Limb (tissue), 2 donors: ENCODE measurements around the gene TRIM24.
A peak's percentile ranks its signal among the peaks of the same experiment; 100 is the strongest.
"Not testable (repeated sequence)": the region's sequence is repeated elsewhere in the genome, so short reads cannot be mapped to it uniquely, and the experiment has no call there.

ENCODE experiments used
- DNase-seq, 2 donors: peaks; one replicate each; pipeline ENCODE4 v3.0.0-alpha.2; 2016; ENCODE audit errors: extremely low spot score in 2 of 2

TRIM24 gene

DNA sequence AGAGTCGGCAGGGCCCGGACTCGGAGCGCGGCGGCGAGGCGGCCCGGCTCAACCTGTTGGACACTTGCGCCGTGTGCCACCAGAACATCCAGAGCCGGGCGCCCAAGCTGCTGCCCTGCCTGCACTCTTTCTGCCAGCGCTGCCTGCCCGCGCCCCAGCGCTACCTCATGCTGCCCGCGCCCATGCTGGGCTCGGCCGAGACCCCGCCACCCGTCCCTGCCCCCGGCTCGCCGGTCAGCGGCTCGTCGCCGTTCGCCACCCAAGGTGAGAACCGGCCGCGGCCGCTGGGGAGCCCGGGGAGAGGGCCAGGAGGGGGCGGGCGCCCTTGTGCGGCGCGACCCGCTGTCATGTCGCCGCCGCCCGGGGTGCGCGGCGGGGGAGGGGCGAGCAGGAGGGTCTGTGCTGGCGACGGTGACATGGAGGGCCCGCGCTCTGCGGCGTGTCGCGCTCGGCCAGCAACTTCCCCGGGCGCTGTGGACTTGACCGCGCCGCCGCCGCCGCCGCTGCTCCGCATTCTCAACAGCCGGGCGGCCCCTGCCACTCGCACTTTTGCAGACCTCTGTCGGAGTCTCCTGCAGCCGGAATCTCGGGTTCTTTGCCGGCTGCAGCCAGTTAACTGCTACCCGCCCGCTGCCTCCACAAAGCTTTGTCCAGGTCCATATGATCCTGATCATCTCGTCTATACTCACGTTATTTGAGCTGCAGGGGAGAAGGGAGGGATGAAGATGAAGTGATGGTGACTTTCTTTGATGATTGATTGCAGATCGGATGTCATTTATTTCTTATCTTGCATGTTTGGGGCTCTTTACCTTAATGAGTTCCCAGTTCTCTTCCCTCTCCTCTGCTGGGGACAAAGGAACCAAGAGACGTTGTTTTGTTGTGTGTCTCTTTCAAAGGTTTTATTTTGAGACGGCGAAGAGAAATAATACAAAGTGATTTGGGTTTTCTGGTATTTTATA is 869 bp downstream of the TRIM24 start:
- DNase-seq, result peak; percentile 55 to 80

DNA sequence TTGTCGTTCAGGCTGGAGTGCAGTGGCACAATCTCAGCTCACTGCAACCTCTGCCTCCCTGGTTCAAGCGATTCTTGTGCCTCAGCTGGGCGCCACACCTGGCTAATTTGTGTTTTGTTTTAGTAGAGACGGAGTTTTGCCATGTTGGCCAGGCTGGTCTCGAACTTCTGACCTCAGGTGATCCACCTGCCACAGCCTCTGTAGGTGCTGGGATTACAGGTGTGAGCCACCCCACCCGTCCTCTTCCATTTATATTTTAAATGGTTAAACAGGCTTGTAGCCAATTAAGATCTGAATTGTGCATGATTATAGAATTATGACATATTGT is 3.2 kb downstream of the TRIM24 start:
- not testable (repeated sequence) for DNase-seq

DNA sequence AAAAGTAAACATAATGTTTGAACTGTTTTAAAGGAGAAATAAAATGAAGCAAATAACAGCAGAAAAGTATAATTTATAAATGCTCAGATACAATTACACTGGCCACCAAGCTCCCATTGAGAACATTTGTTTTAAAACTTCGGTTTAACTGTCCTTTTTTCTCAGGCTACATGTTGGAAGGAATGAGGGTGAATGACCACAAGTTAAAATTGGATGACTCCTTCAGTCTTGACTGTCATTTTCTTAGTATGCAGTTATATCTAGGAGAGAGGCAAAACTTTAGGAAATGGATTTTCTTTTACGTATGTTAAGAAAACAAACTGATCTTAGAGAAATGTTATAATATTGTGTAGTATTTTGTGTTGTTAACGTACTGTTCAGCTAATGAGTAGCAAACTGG is 5.0 kb downstream of the TRIM24 start:
- no peak for DNase-seq

DNA sequence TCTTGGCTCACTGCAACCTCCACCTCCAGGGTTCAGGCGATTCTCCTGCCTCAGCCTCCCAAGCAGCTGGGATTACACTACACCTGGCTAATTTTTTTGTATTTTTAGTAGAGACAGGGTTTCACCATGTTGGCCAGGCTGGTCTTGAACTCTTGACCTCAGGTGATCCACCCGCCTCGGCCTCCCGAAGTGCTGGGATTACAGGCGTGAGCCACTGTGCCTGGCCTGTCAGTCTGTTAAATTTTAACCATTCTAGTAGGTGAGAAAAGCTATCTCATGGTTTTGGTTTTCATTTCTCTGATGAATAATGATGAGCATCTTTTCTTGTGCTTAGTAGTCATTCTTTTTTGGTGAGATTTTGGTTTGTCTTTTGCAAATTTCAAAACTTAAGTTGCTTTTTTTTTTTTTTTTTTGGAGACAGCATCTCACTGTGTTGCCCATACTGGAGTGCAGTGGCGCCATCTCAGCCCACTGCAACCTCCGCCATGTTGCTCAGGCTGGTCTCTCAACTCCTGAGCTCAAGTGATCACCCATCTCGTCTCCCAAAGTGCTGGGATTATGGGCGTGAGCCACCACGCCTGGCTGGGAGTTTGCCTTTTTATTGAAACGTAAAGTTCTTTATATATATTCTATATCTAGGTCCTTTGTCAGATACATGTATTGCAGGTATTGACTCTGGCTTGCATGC is 6.2 kb downstream of the TRIM24 start:
- not testable (repeated sequence) for DNase-seq

DNA sequence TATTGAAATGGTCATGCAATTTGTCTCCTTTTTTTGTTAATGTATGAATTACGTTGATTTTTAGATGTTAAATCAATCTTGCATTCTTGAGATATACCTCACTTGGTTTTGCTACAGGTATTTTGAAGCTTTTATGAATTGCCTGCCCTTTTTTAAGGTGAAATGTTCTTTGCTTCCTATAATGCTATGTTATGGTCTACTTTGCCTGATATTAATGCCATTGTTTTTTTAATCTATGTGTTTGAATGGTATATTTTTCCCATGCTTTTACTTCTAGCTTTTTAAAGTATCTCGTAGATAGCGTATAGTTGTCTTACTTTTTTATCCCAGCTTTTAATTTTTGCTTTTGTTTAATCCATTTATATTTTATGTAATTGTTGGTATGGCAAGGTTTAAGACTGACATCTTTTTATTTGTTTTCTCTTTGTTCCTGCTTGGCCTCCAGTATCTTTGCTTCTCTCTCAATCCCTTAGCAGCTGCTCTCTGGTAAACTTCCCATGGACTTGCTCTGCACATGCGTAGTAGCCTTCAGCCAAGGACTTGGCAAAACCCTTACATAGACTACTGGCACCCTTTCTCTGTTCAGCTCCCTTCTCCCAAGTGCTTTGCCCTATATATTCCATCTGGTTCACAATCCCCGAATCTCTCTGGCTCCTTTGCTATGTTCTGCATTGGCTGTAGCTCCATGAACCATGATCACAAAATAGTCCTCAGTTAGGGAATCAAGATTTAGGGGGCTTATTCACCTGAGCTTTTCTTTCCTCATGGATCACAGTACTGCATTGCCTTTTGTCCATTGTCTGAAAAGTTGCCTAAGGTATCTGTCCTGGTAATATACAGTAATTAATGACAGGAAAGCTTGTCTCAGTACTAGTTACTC is 8.4 kb downstream of the TRIM24 start:
- DNase-seq, result no peak

DNA sequence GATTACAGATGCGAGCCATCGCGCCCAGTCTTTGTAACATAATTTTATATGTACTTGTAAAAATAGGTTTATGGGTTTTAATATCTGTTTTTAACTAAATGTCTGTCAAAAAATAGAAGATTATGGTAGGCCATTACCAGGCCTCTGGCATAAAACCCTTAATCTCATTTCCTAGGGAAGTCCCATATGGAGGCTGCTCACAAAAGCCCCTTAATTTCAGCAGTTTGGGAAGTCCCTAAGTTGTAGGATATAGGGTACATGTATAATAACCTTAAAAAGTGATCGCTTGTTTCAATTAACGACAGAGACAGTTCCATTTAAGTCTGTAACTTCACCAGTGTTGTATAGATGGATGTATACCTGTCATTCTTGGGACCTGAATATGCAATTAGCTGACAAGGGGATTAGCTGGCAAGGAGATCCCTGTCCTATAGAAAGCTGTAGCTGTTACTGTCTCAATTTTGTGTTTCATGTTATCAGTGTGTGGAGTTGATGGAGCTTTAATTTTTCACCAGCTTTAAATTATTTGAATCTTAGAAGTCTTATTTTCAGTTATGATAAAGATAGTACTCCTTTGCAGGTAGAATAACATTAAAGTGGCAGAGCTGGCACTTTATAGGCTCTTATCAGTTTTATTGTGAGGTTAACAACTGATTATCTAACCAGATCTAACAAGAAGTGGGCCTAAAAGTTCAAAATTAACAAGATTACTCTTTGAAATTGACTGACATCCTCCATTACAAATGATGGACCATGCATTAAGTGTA is 10.5 kb downstream of the TRIM24 start:
- no peak for DNase-seq

DNA sequence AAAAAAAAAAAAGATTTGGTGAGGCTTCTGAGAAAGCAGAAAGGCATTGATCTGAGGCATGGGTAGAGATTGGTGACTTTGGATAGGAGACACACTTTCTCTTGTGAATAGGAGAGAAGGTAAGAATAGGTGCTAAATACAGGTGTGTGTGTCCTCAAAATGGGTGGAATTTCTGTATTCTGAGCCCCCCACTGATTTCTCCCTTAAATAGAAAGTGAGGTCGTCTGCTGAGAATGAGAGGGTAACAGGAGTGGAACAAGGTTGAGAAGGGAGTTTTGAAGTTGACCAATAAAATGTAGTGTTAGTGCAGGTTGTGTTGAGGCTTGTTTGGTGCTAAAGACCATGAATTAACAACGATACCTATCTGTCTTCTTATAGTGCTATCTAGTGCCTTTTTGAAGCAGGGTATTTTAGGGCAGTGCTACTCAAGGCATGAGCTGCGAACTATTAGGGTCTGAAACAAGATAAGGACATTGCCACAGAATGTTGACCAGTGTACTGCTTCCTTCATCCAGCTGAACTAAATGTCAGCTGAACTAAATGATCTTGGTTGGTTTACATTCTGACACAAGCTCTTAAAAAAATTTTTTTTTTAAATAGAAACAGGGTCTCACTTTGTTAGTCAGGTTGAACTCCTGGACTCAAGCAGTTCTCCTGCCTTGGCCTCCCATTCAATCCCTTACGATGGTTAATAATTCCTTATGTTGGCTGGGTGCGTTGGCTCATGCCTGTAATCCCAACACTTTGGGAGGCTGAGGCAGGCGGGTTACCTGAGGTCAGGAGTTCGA is 12.4 kb downstream of the TRIM24 start:
- DNase-seq, result no peak

DNA sequence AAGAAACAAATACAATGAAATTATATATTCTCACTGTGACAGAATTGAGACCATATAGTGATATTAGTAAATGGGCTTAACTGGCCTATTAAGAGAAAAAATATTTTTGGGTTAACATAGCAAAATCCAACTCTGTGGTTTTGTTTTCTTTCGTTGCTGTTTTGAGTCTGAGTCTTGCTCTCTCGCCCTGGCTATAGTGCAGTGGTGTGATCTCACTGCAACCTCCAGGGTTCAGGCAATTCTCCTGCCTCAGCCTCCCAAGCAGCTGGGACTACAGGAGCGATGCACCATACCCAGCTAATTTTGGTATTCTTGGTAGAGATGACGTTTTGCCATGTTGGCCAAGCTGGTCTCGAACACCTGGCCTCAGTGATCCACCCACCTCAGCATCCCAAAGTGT is 15.3 kb downstream of the TRIM24 start:
- DNase-seq, result no peak

DNA sequence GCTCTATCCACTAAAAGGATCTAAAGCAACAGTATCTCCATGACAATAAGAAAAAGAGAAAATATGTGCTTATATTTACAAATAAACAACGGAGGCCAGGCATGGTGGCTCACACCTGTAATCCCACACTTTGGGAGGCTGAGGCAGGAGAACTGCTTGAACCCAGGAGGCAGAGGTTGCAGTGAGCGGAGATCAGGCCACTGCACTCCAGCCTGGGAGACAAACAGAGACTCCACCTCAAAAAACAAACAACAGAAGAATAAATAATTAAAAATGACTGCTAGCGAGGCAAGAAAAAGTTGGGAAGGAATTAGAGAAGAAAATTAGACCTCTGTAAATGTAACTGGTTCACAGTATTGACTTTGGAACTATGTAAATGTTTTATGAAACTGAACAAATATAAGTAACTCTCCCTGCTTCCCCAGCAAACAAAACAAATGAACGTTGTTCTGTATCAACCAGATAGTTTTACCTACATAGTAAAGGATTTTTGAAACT is 17.1 kb downstream of the TRIM24 start:
- DNase-seq, result no peak

DNA sequence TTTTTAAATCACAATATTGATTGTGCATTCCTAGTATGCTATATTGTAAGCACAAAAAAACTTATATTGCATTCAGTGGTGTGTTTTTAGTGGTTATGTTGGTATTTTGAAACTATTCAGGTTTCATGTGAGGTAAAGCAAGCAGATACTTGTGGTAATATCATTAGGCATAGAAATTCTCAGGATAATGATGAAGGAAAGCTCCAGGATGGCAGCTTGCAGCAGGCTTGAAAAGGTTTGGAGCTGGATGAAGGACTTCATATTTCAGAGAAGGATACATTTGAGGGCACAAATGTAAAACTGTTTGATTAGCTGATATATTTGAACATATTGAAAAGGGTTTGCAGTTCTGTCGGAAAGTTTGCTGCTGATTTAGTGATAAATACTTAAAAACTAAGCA is 17.5 kb downstream of the TRIM24 start:
- no peak for DNase-seq

DNA sequence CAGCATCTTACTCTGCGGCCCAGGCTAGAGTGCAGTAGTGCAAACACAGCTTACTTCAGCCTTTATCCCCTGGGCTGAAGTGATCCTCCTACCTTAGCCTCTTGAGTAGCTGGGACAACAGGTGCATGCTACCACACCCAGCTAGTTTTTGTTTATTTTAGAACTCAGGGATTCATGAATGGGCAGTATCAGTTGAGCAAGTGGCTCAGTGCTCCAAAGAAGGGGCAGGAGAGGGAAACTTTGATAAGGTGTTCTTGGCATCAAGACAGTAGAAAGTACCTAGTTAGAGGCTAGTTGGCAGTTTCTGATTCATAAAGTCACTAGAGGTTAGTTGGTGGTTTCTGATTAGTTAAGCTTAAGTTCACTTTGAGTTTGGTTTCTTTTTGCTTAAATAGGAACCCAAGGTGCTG is 18.4 kb downstream of the TRIM24 start:
- no peak for DNase-seq

DNA sequence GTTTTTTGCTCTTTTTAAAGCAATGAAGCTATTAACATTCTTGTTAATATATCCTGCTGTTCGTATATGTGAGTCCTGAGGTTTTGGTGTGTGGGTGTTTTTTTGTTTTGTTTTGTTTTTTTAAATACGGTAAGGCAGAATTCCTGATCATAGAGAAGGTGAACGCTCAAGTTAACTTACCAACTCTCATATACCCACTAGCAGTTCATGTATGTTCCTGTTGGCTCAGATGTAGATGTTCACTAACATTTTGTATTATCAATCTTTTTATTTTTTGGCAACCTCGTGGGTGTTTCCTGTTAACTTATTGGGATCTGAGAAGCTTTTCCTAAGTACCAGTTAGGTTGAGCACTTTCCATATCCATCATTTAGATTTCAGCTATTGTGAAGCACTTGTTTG is 20.5 kb downstream of the TRIM24 start:
- DNase-seq, result no peak

DNA sequence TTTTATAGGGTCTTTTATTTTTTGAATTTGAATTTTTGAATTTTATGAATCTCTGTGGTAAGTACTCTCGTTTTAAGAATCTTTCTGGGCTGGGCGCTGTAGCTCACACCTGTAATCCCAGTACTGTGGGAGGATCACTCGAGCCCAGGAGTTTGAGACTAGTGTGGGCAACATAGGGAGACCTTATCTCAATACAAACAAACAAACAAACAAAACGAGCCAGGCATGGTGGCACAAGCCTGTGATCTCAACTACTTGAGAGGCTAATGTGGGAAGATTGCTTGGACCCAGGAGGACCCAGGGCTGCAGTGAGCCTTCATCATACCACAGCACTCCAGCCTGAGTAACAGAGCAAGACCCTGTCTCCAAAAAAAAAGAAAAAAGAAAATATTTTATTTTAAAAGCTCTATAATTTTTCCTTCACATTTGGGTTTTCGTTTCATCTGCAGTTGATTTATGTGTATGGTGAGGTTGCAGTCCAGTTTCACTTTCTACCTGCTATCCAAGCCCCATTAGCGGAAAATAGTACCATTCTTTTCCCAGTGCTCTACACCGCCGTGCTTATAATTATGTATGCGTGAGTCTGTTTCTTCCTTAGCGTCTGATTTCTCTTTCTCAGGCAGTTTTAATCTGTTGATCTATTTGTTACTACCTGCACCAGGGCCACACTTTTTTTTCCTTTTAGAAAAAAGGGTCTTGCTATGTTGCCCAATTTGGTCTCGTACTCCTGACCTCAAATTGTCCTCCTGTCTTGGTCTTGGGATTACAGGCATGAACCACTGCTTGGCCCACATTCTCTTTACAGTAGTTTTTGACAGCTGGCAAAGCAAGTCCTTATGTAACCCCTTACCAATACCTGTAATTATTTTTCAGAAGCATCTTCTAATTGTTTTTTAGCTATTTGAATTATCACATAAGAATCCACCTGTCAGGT is 21.7 kb downstream of the TRIM24 start:
- no peak for DNase-seq

DNA sequence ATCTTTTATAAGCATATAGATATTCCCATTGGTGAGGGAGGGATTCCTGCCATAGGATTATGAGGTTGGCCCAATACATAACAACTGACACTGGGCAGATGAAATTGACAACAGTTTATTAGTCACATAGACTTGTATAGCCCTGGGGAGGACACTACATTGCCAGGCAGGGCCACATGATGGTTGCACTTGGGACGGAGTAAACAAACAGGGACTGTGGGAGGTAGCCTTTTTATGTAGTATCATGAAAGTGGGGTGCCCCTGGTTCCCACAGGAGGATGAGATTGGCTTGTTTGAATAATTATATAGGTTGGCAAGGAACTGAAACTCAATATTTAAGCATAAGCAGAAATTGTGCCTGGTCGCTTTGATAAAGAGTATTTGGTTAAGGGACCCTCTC is 23.5 kb downstream of the TRIM24 start:
- no peak for DNase-seq

DNA sequence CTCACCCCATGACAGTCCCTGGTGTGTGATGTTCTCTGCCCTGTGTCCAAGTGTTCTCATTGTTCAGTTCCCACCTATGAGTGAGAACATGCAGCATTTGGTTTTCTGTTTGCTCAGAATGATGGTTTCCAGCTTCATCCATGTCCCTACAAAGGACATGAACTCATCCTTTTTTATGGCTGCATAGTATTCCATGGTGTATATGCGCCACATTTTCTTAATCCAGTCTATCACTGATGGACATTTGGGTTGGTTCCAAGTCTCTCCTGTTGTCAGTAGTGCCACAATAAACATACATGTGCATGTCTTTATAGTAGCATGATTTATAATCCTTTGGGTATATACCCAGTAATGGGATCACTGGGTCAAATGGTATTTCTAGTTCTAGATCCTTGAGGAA is 25.4 kb downstream of the TRIM24 start:
- not testable (repeated sequence) for DNase-seq

DNA sequence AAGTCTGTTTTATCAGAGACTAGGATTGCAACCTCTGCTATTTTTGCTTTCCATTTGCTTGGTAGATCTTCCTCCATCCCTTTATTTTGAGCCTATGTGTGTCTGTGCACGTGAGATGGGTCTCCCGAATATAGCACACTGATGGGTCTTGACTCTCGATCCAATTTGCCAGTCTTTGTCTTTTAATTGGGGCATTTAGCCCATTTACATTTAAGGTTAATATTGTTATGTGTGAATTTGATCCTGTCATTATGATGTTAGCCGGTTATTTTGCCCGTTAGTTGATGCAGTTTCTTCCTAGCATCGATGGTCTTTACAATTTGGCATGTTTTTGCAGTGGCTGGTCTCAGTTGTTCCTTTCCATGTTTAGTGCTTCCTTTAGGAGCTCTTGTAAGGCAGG is 29.1 kb downstream of the TRIM24 start:
- DNase-seq, result not testable (repeated sequence)

DNA sequence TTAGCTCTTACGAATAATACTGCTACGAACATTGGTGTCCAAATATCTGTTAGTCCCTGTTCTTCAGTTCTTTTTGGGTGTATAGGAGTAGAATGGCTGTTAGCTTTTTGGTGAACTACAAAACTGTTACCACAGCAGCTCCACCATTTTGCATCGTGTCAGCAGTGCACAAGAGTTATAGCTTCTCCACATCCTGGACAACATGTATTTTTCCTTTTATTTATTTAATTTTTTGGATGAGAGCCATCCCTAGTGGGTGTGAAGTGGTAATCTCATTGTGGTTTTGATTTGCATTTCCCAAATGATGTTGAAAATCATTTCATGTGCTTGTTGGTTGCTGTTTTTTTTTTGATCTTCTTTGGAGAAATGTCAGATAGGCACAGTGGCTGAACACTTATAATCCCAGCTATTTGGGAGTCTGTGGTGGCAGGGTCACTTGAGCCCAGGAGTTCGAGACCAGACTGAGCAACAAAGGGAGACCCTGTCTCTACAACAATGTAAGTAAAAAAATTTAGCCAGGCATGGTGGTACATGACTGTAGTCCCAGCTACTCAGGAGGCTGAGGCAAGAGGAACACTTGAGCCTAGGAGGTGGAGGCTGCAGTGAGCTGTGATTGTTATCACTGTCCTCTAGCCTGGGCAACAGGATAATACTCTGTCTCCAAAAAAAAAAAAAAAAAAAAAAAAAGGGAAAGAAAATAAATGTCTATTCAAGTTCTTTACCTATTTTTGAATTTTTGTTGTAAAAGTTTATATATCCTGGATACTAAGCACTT is 31.7 kb downstream of the TRIM24 start:
- no peak for DNase-seq

DNA sequence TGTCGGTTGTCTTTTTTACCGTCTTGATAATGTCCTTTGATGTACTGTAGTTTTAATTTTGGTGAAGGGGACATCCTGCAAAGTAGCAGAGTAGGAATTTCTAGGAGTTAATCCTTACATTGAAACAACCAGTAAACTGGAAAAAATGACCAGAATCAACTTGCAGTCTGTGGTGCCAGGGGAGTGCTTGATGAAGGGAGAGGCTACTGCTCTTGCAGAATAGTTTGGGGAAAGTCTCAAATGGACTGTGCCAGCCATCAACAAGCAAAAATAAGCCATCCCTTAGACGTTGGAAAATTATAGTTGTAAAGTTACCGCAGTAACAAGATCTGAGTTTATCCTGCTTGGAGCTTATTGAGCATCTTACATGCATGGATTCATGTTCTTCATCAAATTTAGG is 32.4 kb downstream of the TRIM24 start:
- DNase-seq, result no peak
